Skeletal muscle satellite cell (primary cell): ENCODE results near the gene PLA2G1B.
"Not testable (repeated sequence)": the region's sequence is repeated elsewhere in the genome, so short reads cannot be mapped to it uniquely, and the experiment has no call there.

Source experiments
- H3K27me3 ChIP-seq: 2 replicates; pipeline ENCODE4 v1.7.0; 2013; ENCODE audit warnings: low read length; ENCODE audit not compliant: control insufficient read depth, insufficient read depth
- H3K36me3 ChIP-seq: 2 replicates; pipeline ENCODE4 v1.7.0; 2013; ENCODE audit warnings: mild to moderate bottlenecking, control low read depth, low read length; ENCODE audit not compliant: insufficient read depth
- H3K4me1 ChIP-seq: 2 replicates; pipeline ENCODE4 v1.7.0; 2013; ENCODE audit warnings: low read length; ENCODE audit not compliant: control insufficient read depth, insufficient read depth
- H3K4me2 ChIP-seq: 2 replicates; pipeline ENCODE4 v1.7.0; 2013; ENCODE audit warnings: mild to moderate bottlenecking, low read length
- H3K4me3 ChIP-seq: 2 replicates; pipeline ENCODE4 v1.7.0; 2013; ENCODE audit warnings: low read length
- H3K9ac ChIP-seq: 2 replicates; pipeline ENCODE4 v1.7.0; 2013; ENCODE audit warnings: mild to moderate bottlenecking, low read depth, low read length, moderate library complexity
- H3K9me3 ChIP-seq: replicated peaks from 2 replicates; pipeline ENCODE4 v1.7.0; 2013; ENCODE audit warnings: mild to moderate bottlenecking, control low read depth, low read length

PLA2G1B gene

GRCh38 chr12:120337730-120338129 lies 10.2 kb upstream of the PLA2G1B start:
- Histone ChIP-seq H3K27me3 (peaks cover 9% of the 10 kb centered on the region), H3K4me3 (no peak overlapping the region), H3K4me1 (no peaks in the 10 kb centered on the region), H3K9me3 (no peaks in the 10 kb centered on the region), H3K4me2 (no peak overlapping the region), H3K36me3 (no peaks in the 10 kb centered on the region), H3K9ac (no peak overlapping the region)

DNA sequence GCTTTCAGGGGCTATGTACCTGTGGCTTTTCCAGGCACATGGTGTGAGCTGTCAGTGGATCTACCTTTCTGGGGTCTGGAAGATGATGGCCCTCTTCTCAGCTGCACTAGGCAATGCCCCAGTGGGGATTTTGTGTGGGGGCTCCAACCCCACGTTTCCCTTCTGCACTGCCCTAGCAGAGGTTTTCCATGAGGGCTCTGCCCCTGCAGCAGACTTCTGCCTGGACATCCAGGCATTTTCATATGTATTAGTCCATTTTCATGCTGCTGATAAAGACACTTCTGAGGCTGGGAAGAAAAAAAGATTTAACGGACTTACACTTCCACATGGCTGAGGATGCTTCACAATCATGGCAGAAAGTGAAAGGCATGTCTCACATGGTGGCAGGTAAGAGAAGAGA lies 8.8 kb upstream of the PLA2G1B start:
- H3K36me3 ChIP-seq, H3K9me3 ChIP-seq, H3K4me1 ChIP-seq, H3K4me3 ChIP-seq, H3K4me2 ChIP-seq, H3K9ac ChIP-seq: not testable (repeated sequence)
- peaks cover 21% of the 10 kb centered on the region for H3K27me3 ChIP-seq

GRCh38 chr12:120335447-120335846 lies 7.9 kb upstream of the PLA2G1B start:
- not testable (repeated sequence) for H3K4me3 ChIP-seq, H3K9me3 ChIP-seq, H3K36me3 ChIP-seq, H3K4me2 ChIP-seq, H3K9ac ChIP-seq, H3K4me1 ChIP-seq
- peaks cover 22% of the 10 kb centered on the region for H3K27me3 ChIP-seq

GRCh38 chr12:120332523-120332922 lies 4.9 kb upstream of the PLA2G1B start:
- Histone ChIP-seq H3K4me2 (no peak overlapping the region), H3K27me3 (peaks cover 27% of the 10 kb centered on the region), H3K4me1 (no peaks in the 10 kb centered on the region), H3K9ac (no peak overlapping the region), H3K4me3 (no peak overlapping the region), H3K9me3 (no peaks in the 10 kb centered on the region), H3K36me3 (no peaks in the 10 kb centered on the region)

DNA sequence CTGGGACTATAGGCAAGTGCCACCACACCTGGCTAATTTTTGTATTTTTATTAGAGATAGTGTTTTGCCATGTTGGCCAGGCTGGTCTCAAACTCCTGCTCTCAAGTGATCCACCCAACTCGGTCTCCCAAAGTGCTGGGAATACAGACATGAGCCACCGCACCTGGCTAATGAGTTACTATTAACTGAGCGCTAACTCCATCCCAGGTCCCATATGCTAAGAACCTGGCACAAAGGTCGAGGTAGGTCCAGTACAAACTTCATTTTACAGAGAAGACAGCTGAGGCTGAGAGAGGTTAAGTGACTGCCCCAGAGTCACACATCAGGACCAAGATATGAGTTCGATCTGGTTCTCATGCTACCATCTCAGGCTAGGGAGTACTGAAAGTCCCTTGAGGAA lies 4.5 kb upstream of the PLA2G1B start:
- Histone ChIP-seq H3K9ac (no peak overlapping the region), H3K4me2 (no peak overlapping the region), H3K27me3 (peaks cover 30% of the 10 kb centered on the region), H3K36me3 (no peaks in the 10 kb centered on the region), H3K9me3 (no peaks in the 10 kb centered on the region), H3K4me1 (no peaks in the 10 kb centered on the region), H3K4me3 (no peak overlapping the region)

DNA sequence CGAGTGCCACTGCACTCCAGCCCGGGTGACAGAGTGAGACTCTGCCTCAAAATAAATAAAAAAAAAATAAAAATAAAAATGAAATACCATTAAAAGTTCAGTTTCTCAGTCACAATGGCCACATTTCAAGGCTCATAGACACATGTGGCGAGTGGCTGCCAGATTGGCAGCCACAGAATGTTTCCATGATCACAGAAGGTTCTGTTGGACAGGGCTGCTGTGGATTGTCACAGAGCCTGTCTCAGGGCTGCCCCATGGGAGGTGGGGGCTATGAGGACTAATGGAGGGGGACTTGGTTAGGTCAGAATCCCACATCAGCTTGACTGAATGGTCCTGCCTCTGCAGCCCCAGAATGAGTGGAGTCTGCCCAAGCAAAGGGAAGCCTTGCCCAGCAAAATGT lies 3.8 kb upstream of the PLA2G1B start:
- no peaks in the 10 kb centered on the region for H3K36me3 ChIP-seq

GRCh38 chr12:120328228-120328627 lies 649 bp upstream of the PLA2G1B start:
- H3K9ac ChIP-seq = no peak overlapping the region
- H3K27me3 ChIP-seq = peaks cover 26% of the 10 kb centered on the region
- H3K4me2 ChIP-seq = no peak overlapping the region
- no peaks in the 10 kb centered on the region for H3K4me1 ChIP-seq
- no peaks in the 10 kb centered on the region for H3K36me3 ChIP-seq
- no peak overlapping the region for H3K4me3 ChIP-seq
- no peaks in the 10 kb centered on the region for H3K9me3 ChIP-seq

More for the DNA sequence above, 3.8 kb upstream of the PLA2G1B start:
- H3K27me3 ChIP-seq = peaks cover 30% of the 10 kb centered on the region
- H3K4me1 ChIP-seq = no peaks in the 10 kb centered on the region
- no peak overlapping the region for H3K9ac ChIP-seq
- no peak overlapping the region for H3K4me2 ChIP-seq
- H3K9me3 ChIP-seq = no peaks in the 10 kb centered on the region
- H3K4me3 ChIP-seq = no peak overlapping the region

DNA sequence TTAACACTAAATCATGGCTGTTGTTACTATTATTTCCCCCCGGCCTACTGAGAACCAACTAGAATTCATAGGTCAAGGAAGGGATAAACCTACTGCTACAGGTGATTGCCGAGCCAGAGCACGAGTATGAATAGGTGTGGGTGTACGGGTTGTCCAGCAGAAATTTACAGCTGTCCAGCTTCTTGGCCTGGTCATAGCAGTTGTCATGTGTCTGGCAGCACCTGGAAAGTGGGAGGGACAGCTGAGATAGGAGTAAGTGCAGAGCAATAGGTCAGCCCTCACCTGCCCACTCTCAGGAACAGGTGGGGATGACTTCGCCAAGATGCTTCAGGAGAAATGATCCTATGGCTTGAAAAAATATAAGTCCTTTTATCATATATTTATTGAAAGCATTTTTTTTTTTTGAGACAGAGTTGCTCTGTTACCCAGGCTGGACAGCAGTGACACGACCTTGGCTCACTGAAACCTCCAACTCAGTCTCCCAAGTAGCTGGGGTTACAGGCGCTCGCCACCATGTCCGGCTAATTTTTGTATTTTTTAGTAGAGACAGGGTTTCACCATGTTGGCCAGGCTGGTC lies 2.6 kb downstream of the PLA2G1B start:
- no peaks in the 10 kb centered on the region for H3K4me1 ChIP-seq
- H3K9ac ChIP-seq = no peak overlapping the region
- H3K9me3 ChIP-seq = no peaks in the 10 kb centered on the region
- no peak overlapping the region for H3K4me3 ChIP-seq
- H3K4me2 ChIP-seq = no peak overlapping the region
- H3K27me3 ChIP-seq = peaks cover 25% of the 10 kb centered on the region
- H3K36me3 ChIP-seq = no peaks in the 10 kb centered on the region

DNA sequence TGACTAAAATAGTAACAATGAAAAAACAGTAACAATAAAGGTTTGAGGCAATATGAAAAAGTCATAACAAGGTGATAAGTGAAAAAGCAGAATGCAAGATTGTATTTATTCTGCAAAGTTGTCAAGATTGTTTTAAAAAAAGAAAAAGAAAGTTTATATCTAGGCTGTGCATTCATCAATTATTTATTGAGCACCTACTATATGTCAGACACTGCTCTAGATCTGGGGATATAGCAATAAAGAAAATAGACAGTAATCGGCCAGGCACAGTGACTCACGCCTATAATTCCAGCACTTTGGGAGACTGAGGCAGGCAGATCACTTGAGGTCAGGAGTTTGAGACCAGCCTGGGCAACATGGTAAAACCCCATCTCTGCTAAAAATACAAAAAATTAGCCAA lies 3.8 kb downstream of the PLA2G1B start:
- Histone ChIP-seq H3K9me3 (no peaks in the 10 kb centered on the region), H3K36me3 (no peaks in the 10 kb centered on the region), H3K9ac (no peak overlapping the region), H3K4me2 (no peak overlapping the region), H3K4me3 (no peak overlapping the region), H3K4me1 (no peaks in the 10 kb centered on the region), H3K27me3 (peaks cover 22% of the 10 kb centered on the region)

GRCh38 chr12:120321382-120322202 lies 6.0 kb downstream of the PLA2G1B start:
- H3K4me2 ChIP-seq = no peak overlapping the region
- H3K27me3 ChIP-seq = peaks cover 14% of the 10 kb centered on the region
- H3K9ac ChIP-seq = no peak overlapping the region
- H3K4me3 ChIP-seq = no peak overlapping the region
- no peaks in the 10 kb centered on the region for H3K36me3 ChIP-seq
- H3K4me1 ChIP-seq = peaks cover 5% of the 10 kb centered on the region
- H3K9me3 ChIP-seq = no peaks in the 10 kb centered on the region

DNA sequence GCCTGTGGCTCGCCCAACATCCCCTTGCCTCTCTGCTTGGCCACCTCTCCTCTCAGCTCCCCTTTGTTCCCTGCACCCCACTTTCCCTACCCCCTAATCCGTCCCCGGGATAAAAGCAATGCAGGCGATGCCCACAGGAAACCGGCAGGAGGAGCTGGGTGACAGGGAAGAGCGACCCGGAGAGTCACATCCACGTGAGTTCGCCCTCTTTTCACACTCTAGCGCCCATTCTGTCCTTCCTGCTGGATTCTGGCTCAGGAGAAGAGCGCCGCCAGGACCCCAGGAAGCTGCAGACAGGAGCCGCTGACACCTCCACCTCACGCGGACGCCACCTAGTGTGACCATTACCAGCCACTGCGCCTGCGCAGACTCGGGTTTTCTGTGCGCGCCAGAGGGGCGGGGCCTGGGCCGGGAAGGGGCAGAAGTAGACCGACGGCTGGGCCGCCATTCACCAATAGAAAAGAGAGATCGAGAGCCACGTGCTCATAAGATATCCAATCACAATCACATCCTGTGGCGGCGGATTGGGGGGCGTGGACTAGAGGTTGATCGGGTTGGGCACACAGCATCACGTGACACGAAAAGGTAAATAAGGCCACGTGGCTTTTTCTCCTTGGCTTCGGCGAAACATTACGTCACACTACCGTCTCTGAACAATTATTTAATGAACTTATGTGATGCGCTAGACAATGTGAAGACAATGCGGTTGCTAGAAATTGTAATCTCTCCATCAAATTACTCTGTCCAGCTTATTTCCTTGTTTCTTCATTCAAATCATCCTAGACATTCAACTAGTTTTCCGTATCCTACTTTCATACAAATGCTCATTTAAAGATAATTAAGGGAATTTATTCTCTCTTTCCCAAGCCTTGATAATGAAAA lies 10.1 kb downstream of the PLA2G1B start:
- H3K9ac ChIP-seq = peak overlapping the region; percentile 74
- no peaks in the 10 kb centered on the region for H3K36me3 ChIP-seq
- peaks cover 6% of the 10 kb centered on the region for H3K4me1 ChIP-seq
- peak overlapping the region; percentile 93 for H3K4me2 ChIP-seq
- H3K9me3 ChIP-seq = no peaks in the 10 kb centered on the region
- H3K4me3 ChIP-seq = peak overlapping the region; percentile 81
- H3K27me3 ChIP-seq = peaks cover 14% of the 10 kb centered on the region
